PC-9 (cell line): ENCODE results near the gene PNPLA4. TPM values are rescaled to one million over a fixed set of nuclear protein-coding genes. Genes with fewer than 3 reads are reported as not detected.

Source experiments
- BruUV-seq: library from RNA; stranded (reverse); fragments of 400-500 nt; replicated peaks from 2 replicates; lab custom pipeline; 2021; lab: Mats Ljungman, UMichigan
- CTCF ChIA-PET: fragments of 300-600 bp; sonication (Branson Sonifier 250); formaldehyde crosslinking; loops from one replicate; lab custom pipeline; 2022; ENCODE audit warnings: antibody characterized with exemption; lab: Charles Lee
- POLR2A ChIA-PET: fragments of 300-600 bp; sonication (Branson Sonifier 250); formaldehyde crosslinking; loops from one replicate; lab custom pipeline; 2022; ENCODE audit warnings: antibody characterized with exemption; ENCODE audit not compliant: unreplicated experiment; lab: Charles Lee
- DNase-seq, 2 experiments: peaks; one replicate each; pipeline versions ENCODE4 v3.0.0 to v3.0.0-alpha.2; 2015 to 2022; ENCODE audit warnings: mixed read lengths in 1 of 2
- H2AFZ ChIP-seq: fragments of 200-600 bp; sonication (generic); 2 replicates; pipeline ENCODE4 v1.8.1; 2017; ENCODE audit warnings: antibody characterized with exemption
- H3F3A ChIP-seq: fragments of 200-600 bp; sonication (generic); 2 replicates; pipeline ENCODE4 v1.8.1; 2017; ENCODE audit warnings: antibody characterized with exemption, mild to moderate bottlenecking, low read depth; ENCODE audit not compliant: insufficient read depth
- H3K27ac ChIP-seq: fragments of 200-600 bp; sonication (generic); 2 replicates; pipeline ENCODE4 v1.6.1; 2016; ENCODE audit warnings: mixed run types
- H3K27me3 ChIP-seq: fragments of 200-600 bp; sonication (generic); 2 replicates; pipeline ENCODE4 v1.6.1; 2016; ENCODE audit warnings: low read depth, mixed run types; ENCODE audit not compliant: insufficient read depth
- H3K36me3 ChIP-seq: fragments of 200-600 bp; sonication (generic); 2 replicates; pipeline ENCODE4 v1.6.1; 2016; ENCODE audit warnings: low read depth, mixed run types
- H3K4me1 ChIP-seq: fragments of 200-600 bp; sonication (generic); replicated peaks from 2 replicates; pipeline ENCODE4 v1.6.1; 2016; ENCODE audit warnings: mixed run types; ENCODE audit not compliant: insufficient read depth
- H3K4me2 ChIP-seq: fragments of 200-600 bp; sonication (generic); 2 replicates; pipeline ENCODE4 v1.6.1; 2017; ENCODE audit warnings: mixed run types
- H3K4me3 ChIP-seq: fragments of 200-600 bp; sonication (generic); 2 replicates; pipeline ENCODE4 v1.6.1; 2016; ENCODE audit warnings: mixed run types
- H3K79me2 ChIP-seq: fragments of 200-600 bp; sonication (generic); 2 replicates; pipeline ENCODE4 v1.6.1; 2017; ENCODE audit warnings: low read depth, mixed run types
- H3K9me2 ChIP-seq: fragments of 200-600 bp; sonication (generic); 2 replicates; pipeline ENCODE4 v1.8.1; 2017; ENCODE audit warnings: mild to moderate bottlenecking; ENCODE audit not compliant: insufficient read depth
- H3K9me3 ChIP-seq: fragments of 200-600 bp; sonication (generic); 2 replicates; pipeline ENCODE4 v1.8.1; 2016; ENCODE audit warnings: low read depth; ENCODE audit not compliant: insufficient read depth
- H4K20me1 ChIP-seq: fragments of 200-600 bp; sonication (generic); 2 replicates; pipeline ENCODE4 v1.8.1; 2017; ENCODE audit not compliant: insufficient read depth
- EZH2 ChIP-seq: fragments of 200-600 bp; sonication (generic); IDR thresholded peaks from 2 replicates; pipeline ENCODE4 v1.8.0; 2017; ENCODE audit warnings: antibody characterized with exemption, low read depth
- intact Hi-C: fragments of 100-400 bp; cut with micrococcal nuclease; formaldehyde crosslinking; loops from one replicate; pipeline ENCODE4 v1.10.0; 2022; ENCODE audit not compliant: unreplicated experiment
- total RNA-seq: library from RNA; stranded (reverse); gene quantifications from 2 replicates; pipeline ENCODE4 v1.2.3, GENCODE V29; 2021
- TF ChIP-seq, protein P1 (sequence below): fragments of 200-600 bp; sonication (generic); conservative IDR thresholded peaks from 2 replicates; pipeline ENCODE4 v1.6.1; 2017; ENCODE audit warnings: mixed run types, antibody characterized with exemption, mild to moderate bottlenecking, moderate library complexity

PNPLA4 gene
- total RNA-seq, 1 experiment from 2014 or later: 29.1 TPM

GRCh38 chrX:7943600-7944245, 16.5 kb upstream of the PNPLA4 start:
- Histone ChIP-seq H3K9me3 (no peaks in the 10 kb centered on the region), H3K79me2 (peaks cover 5% of the 10 kb centered on the region; the same call in 1 of the 2 replicates), H2AFZ (no peak overlapping the region), H3K4me1 (peaks cover 9% of the 10 kb centered on the region; the same call in 1 of the 2 replicates), H3K4me2 (no peak overlapping the region), H3F3A (no peaks in the 10 kb centered on the region), H3K27me3 (no peaks in the 10 kb centered on the region), H3K4me3 (no peak overlapping the region), H3K36me3 (no peaks in the 10 kb centered on the region), H3K9me2 (no peaks in the 10 kb centered on the region), H3K27ac (no peak overlapping the region), H4K20me1 (no peaks in the 10 kb centered on the region)
- intact Hi-C loops: no loop called here
- TF ChIP-seq, protein P1, sequence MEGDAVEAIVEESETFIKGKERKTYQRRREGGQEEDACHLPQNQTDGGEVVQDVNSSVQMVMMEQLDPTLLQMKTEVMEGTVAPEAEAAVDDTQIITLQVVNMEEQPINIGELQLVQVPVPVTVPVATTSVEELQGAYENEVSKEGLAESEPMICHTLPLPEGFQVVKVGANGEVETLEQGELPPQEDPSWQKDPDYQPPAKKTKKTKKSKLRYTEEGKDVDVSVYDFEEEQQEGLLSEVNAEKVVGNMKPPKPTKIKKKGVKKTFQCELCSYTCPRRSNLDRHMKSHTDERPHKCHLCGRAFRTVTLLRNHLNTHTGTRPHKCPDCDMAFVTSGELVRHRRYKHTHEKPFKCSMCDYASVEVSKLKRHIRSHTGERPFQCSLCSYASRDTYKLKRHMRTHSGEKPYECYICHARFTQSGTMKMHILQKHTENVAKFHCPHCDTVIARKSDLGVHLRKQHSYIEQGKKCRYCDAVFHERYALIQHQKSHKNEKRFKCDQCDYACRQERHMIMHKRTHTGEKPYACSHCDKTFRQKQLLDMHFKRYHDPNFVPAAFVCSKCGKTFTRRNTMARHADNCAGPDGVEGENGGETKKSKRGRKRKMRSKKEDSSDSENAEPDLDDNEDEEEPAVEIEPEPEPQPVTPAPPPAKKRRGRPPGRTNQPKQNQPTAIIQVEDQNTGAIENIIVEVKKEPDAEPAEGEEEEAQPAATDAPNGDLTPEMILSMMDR: no peak
- TF ChIP-seq EZH2: no peak
- no peak for DNase-seq
- no TSS peak for BruUV-seq
- ChIA-PET CTCF (no interaction called here), POLR2A (no interaction called here)

DNA sequence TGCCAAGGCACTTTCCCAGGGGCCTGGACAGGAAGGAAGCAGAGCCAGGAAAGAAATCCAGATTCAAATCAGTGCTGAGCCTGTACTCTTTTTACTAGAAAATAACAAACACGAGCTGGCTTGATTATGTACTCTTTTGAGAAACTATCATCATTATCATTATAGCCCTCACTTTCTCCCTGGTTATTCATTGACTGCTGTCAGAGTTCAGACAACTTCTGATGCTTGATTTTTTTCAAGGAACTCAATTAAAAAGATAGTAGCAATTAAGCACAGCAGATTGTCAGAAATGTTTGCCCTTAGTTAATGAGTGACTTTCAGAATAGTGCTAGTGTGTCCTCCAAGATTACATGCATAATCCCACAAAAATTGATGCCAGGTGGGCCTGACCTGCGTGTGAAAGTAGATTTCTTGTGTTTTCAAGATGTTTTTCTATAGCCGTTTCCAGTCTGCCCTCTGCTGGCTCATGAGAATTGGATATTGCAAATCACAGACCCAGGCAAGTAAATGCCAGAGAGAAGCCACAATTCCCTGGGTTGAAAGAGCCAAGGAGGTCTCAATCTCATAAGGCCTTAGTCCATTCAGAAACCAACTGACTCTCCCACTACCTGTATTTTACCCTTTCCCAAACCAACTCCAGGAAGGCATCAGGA, 14.3 kb upstream of the PNPLA4 start:
- CTCF ChIA-PET: interaction anchor here (0.6 kb wide), 1 partner anchor 1778 kb away, joined by 3 read pairs; no protein-coding TSS in a partner anchor
- H2AFZ ChIP-seq: no peak overlapping the region

GRCh38 chrX:7934026-7934425, 6.8 kb upstream of the PNPLA4 start:
- CTCF ChIA-PET: no interaction called here
- Histone ChIP-seq H3K36me3 (no peaks in the 10 kb centered on the region), H4K20me1 (no peaks in the 10 kb centered on the region), H3K27me3 (no peaks in the 10 kb centered on the region), H3K9me2 (no peaks in the 10 kb centered on the region), H3K4me1 (no peaks in the 10 kb centered on the region), H3K4me3 (no peak overlapping the region), H3K79me2 (no peaks in the 10 kb centered on the region), H3K4me2 (no peak overlapping the region), H3F3A (no peaks in the 10 kb centered on the region), H2AFZ (no peak overlapping the region), H3K9me3 (no peaks in the 10 kb centered on the region), H3K27ac (no peak overlapping the region)
- intact Hi-C loops: no loop called here
- no TSS peak for BruUV-seq
- POLR2A ChIA-PET: no interaction called here
- TF ChIP-seq, protein P1: no peak
- no peak for TF ChIP-seq EZH2
- no peak for DNase-seq

More for the DNA sequence above, 14.3 kb upstream of the PNPLA4 start:
- POLR2A ChIA-PET: no interaction called here
- peaks cover 5% of the 10 kb centered on the region; the same call in 1 of the 2 replicates for H3K79me2 ChIP-seq
- H3K4me2 ChIP-seq: no peak overlapping the region
- H3K4me3 ChIP-seq: no peak overlapping the region
- H3K27ac ChIP-seq: peak overlapping the region; percentile 46; the same call in 1 of the 2 replicates
- intact Hi-C loops: no loop called here
- no peaks in the 10 kb centered on the region for H3F3A ChIP-seq
- H3K27me3 ChIP-seq: no peaks in the 10 kb centered on the region
- no TSS peak for BruUV-seq
- H4K20me1 ChIP-seq: no peaks in the 10 kb centered on the region
- TF ChIP-seq EZH2: no peak
- TF ChIP-seq, protein P1: peak; percentile 63
- H3K9me3 ChIP-seq: no peaks in the 10 kb centered on the region
- no peaks in the 10 kb centered on the region for H3K9me2 ChIP-seq
- no peaks in the 10 kb centered on the region for H3K36me3 ChIP-seq
- peak in 1 of 2 experiments; percentile 2 for DNase-seq
- H3K4me1 ChIP-seq: peaks cover 9% of the 10 kb centered on the region; the same call in 1 of the 2 replicates
